ENCODE data around the gene ZFYVE9.
"Not testable (repeated sequence)": the region's sequence is repeated elsewhere in the genome, so short reads cannot be mapped to it uniquely, and the experiment has no call there.

The ZFYVE9 gene

DNA sequence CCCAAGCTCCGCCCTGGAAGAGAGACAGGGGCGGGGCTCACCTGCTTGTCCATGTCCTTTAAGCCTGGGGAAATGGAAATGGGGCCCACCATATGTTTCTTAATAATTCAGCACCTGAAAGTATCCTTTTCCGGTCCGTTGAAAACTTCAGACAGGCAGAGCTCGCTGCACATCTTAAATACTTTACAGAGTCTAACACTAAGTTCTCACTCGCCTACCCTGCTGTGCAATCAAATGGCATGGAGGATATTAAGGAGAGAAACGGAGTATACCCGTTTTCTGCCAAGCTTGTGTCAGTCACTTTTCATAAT, 224.6 kb downstream of the ZFYVE9 start:
- no peak for DNase-seq
- Histone ChIP-seq H3K27me3 (replicated peaks; ENCODE audit: insufficient read depth, low read length) (no peaks in the 10 kb centered on the region), H3K9ac (ENCODE audit: low read length) (peak overlapping the region; percentile 94; the same call in 1 of the 2 replicates), H3K4me3 (ENCODE audit: low read length) (peak overlapping the region; percentile 94), H3F3A (ENCODE audit: insufficient read depth, low read length) (peaks cover 10% of the 10 kb centered on the region), H3K36me3 (replicated peaks; ENCODE audit: insufficient read depth, low read length) (no peaks in the 10 kb centered on the region), H2AFZ (ENCODE audit: low read length) (peak overlapping the region; percentile 60), H3K9me3 (replicated peaks; ENCODE audit: insufficient read depth, low read length) (no peaks in the 10 kb centered on the region), H4K20me1 (ENCODE audit: insufficient read depth, low read length) (no peaks in the 10 kb centered on the region), H3K4me2 (ENCODE audit: low read depth, low read length) (peak overlapping the region; percentile 50), H3K27ac (ENCODE audit: low read length) (peak overlapping the region; percentile 77; the same call in 1 of the 2 replicates), H3K9me2 (replicated peaks; ENCODE audit: insufficient read depth, low read length) (no peaks in the 10 kb centered on the region), H3K79me2 (ENCODE audit: low read length) (peaks cover 38% of the 10 kb centered on the region), H3K4me1 (ENCODE audit: low read length) (peaks cover 8% of the 10 kb centered on the region)
- TF ChIP-seq EZH2 (optimal IDR thresholded peaks at IDR 0.05; ENCODE audit: low read depth, low read length) (no peak), EZH2phosphoT487 (IDR thresholded peaks at IDR 0.05; ENCODE audit: low read length) (no peak)
- TF ChIP-seq, protein P1, sequence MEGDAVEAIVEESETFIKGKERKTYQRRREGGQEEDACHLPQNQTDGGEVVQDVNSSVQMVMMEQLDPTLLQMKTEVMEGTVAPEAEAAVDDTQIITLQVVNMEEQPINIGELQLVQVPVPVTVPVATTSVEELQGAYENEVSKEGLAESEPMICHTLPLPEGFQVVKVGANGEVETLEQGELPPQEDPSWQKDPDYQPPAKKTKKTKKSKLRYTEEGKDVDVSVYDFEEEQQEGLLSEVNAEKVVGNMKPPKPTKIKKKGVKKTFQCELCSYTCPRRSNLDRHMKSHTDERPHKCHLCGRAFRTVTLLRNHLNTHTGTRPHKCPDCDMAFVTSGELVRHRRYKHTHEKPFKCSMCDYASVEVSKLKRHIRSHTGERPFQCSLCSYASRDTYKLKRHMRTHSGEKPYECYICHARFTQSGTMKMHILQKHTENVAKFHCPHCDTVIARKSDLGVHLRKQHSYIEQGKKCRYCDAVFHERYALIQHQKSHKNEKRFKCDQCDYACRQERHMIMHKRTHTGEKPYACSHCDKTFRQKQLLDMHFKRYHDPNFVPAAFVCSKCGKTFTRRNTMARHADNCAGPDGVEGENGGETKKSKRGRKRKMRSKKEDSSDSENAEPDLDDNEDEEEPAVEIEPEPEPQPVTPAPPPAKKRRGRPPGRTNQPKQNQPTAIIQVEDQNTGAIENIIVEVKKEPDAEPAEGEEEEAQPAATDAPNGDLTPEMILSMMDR (IDR thresholded peaks at IDR 0.05; ENCODE audit: low read length), result no peak

DNA sequence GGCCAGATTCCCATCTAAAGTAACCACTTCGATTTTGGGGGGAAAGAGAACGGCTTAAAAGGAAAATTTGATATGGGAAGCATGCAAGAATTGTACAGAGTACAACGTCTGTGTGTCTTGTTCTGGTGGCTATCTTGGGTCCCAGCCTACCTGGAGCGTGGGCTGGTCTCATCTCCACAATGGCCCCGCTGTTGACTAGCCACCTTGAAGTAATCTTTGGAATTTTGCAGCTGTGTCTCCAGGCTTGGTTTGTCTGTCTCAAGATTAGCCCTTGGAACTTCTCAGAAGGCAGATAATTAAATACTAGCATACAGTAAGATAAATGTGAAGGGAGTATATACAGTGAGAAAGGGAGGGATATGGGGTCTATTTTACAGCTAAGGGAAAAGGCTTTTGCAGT, 225.4 kb downstream of the ZFYVE9 start:
- Histone ChIP-seq H3K79me2 (ENCODE audit: low read length) (peaks cover 30% of the 10 kb centered on the region), H2AFZ (ENCODE audit: low read length) (0 out of 2 replicates have a peak overlapping the region, but pooled peaks have one; percentile 60), H3K27ac (ENCODE audit: low read length) (no peak overlapping the region), H3K9me3 (replicated peaks; ENCODE audit: insufficient read depth, low read length) (no peaks in the 10 kb centered on the region), H3K36me3 (replicated peaks; ENCODE audit: insufficient read depth, low read length) (no peaks in the 10 kb centered on the region), H3K4me1 (ENCODE audit: low read length) (peaks cover 8% of the 10 kb centered on the region), H3K9me2 (replicated peaks; ENCODE audit: insufficient read depth, low read length) (no peaks in the 10 kb centered on the region), H4K20me1 (ENCODE audit: insufficient read depth, low read length) (no peaks in the 10 kb centered on the region), H3K4me3 (ENCODE audit: low read length) (no peak overlapping the region; the same call in 1 of the 2 replicates), H3K9ac (ENCODE audit: low read length) (no peak overlapping the region), H3F3A (ENCODE audit: insufficient read depth, low read length) (peaks cover 10% of the 10 kb centered on the region), H3K27me3 (replicated peaks; ENCODE audit: insufficient read depth, low read length) (no peaks in the 10 kb centered on the region), H3K4me2 (ENCODE audit: low read depth, low read length) (peak overlapping the region; percentile 50; the same call in 1 of the 2 replicates)
- no peak for DNase-seq
- TF ChIP-seq, protein P1 (IDR thresholded peaks at IDR 0.05; ENCODE audit: low read length), result no peak
- TF ChIP-seq EZH2 (optimal IDR thresholded peaks at IDR 0.05; ENCODE audit: low read depth, low read length) (no peak), EZH2phosphoT487 (IDR thresholded peaks at IDR 0.05; ENCODE audit: low read length) (no peak)

DNA sequence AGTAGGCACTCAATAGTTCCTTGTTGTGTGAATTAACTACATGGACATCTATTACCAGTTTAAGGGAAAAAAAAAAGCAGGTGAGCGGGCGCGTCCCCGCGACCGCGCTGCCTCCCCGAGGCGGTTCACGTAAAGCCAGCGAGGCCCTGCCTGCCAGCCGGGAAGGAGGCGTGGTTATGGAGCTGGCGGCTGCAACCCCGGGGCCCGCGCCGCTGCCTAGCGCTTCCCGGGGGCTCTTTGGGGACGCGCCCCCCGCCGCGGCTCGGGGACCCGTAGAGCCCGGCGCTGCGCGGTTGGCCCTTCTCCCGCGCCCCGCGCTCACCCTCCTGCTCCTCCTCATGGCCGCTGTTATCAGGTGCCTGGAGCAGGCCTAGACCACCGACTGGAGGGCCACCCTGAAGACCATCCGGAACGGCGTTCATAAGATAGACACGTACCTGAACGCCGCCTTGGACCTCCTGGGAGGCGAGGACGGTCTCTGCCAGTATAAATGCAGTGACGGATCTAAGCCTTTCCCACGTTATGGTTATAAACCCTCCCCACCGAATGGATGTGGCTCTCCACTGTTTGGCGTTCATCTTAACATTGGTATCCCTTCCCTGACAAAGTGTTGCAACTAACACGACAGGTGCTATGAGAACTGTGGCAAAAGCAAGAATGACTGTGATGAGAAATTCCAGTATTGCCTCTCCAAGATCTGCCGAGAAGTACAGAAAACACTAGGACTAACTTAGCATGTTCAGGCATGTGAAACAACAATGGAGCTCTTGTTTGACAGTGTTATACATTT, 226.7 kb downstream of the ZFYVE9 start:
- Histone ChIP-seq H3K4me3 (ENCODE audit: low read length) (peak overlapping the region; percentile 63), H3F3A (ENCODE audit: insufficient read depth, low read length) (peaks cover 10% of the 10 kb centered on the region), H2AFZ (ENCODE audit: low read length) (peak overlapping the region; percentile 94), H3K79me2 (ENCODE audit: low read length) (peaks cover 21% of the 10 kb centered on the region), H3K9me2 (replicated peaks; ENCODE audit: insufficient read depth, low read length) (no peaks in the 10 kb centered on the region), H3K4me1 (ENCODE audit: low read length) (peaks cover 8% of the 10 kb centered on the region), H3K4me2 (ENCODE audit: low read depth, low read length) (peak overlapping the region; percentile 84), H3K27me3 (replicated peaks; ENCODE audit: insufficient read depth, low read length) (no peaks in the 10 kb centered on the region), H4K20me1 (ENCODE audit: insufficient read depth, low read length) (no peaks in the 10 kb centered on the region), H3K27ac (ENCODE audit: low read length) (no peak overlapping the region), H3K36me3 (replicated peaks; ENCODE audit: insufficient read depth, low read length) (no peaks in the 10 kb centered on the region; the same call in 1 of the 2 replicates), H3K9ac (ENCODE audit: low read length) (peak overlapping the region; percentile 49; the same call in 1 of the 2 replicates), H3K9me3 (replicated peaks; ENCODE audit: insufficient read depth, low read length) (no peaks in the 10 kb centered on the region)
- TF ChIP-seq EZH2 (optimal IDR thresholded peaks at IDR 0.05; ENCODE audit: low read depth, low read length) (no peak), EZH2phosphoT487 (IDR thresholded peaks at IDR 0.05; ENCODE audit: low read length) (no peak)
- TF ChIP-seq, protein P1 (IDR thresholded peaks at IDR 0.05; ENCODE audit: low read length), result peak; percentile 33; the same call in 1 of the 2 replicates
- peak; percentile 81 for DNase-seq

DNA sequence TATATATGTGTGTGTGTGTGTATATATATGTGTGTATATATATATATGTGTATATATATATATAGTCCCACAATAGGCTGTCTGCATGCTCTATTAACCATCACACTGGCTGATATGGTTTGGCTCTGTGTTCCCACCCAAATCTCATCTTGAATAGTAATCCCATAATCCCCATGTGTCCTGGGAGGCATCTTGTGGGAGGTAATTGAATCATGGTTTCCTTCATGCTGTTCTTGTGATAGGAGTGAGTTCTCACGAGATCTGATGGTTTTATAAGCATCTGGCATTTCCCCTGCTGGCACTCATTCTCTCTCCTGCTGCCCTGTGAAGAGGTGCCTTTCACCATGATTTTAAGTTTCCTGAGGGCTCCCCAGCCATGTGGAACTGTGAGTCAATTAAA, 228.0 kb downstream of the ZFYVE9 start:
- not testable (repeated sequence) for H3K27ac ChIP-seq (ENCODE audit: low read length); H3K36me3 ChIP-seq (replicated peaks; ENCODE audit: insufficient read depth, low read length); H3K4me3 ChIP-seq (ENCODE audit: low read length); H2AFZ ChIP-seq (ENCODE audit: low read length); H3K9ac ChIP-seq (ENCODE audit: low read length); DNase-seq; H4K20me1 ChIP-seq (ENCODE audit: insufficient read depth, low read length); H3K4me1 ChIP-seq (ENCODE audit: low read length); H3K9me2 ChIP-seq (replicated peaks; ENCODE audit: insufficient read depth, low read length); H3F3A ChIP-seq (ENCODE audit: insufficient read depth, low read length); H3K27me3 ChIP-seq (replicated peaks; ENCODE audit: insufficient read depth, low read length); H3K4me2 ChIP-seq (ENCODE audit: low read depth, low read length); H3K9me3 ChIP-seq (replicated peaks; ENCODE audit: insufficient read depth, low read length)
- peaks cover 10% of the 10 kb centered on the region for H3K79me2 ChIP-seq (ENCODE audit: low read length)

Measured in MM.1S (cell line).